Stromal cell of bone marrow (primary cell): ENCODE results near the gene TUBD1.
"Not testable (repeated sequence)": the region's sequence is repeated elsewhere in the genome, so short reads cannot be mapped to it uniquely, and the experiment has no call there.

Experiments used
- DNase-seq: peaks from one replicate; pipeline ENCODE4 v3.0.0-alpha.2; 2012; ENCODE audit warnings: low read depth

The TUBD1 gene

GRCh38 chr17:59842901-59843652 is 49.7 kb downstream of the TUBD1 start:
- DNase-seq: peak; percentile 89

- not testable (repeated sequence) for DNase-seq
Observed at GRCh38 chr17:59841882-59842263, 50.9 kb downstream of the TUBD1 start.

GRCh38 chr17:59841091-59841881 is 51.5 kb downstream of the TUBD1 start:
- DNase-seq: not testable (repeated sequence)

- DNase-seq: no peak
Observed at GRCh38 chr17:59840329-59841090, 52.2 kb downstream of the TUBD1 start.

GRCh38 chr17:59839651-59840328 is 53.0 kb downstream of the TUBD1 start:
- DNase-seq: no peak

- no peak for DNase-seq
Observed at GRCh38 chr17:59838052-59838916, 54.5 kb downstream of the TUBD1 start.

- DNase-seq: peak; percentile 100
Observed at GRCh38 chr17:59837308-59838051, 55.3 kb downstream of the TUBD1 start.

- DNase-seq: no peak
Observed at GRCh38 chr17:59832883-59833379, 59.8 kb downstream of the TUBD1 start.

GRCh38 chr17:59830846-59831486 is 61.8 kb downstream of the TUBD1 start:
- no peak for DNase-seq

GRCh38 chr17:59830007-59830630 is 62.6 kb downstream of the TUBD1 start:
- DNase-seq: no peak

- DNase-seq: peak; percentile 98
Observed at GRCh38 chr17:59829217-59830006, 63.3 kb downstream of the TUBD1 start.

GRCh38 chr17:59828819-59829216 is 63.9 kb downstream of the TUBD1 start:
- DNase-seq: not testable (repeated sequence)

- DNase-seq: no peak
Observed at GRCh38 chr17:59828478-59828760, 64.3 kb downstream of the TUBD1 start.

- DNase-seq: no peak
Observed at GRCh38 chr17:59827721-59828477, 64.8 kb downstream of the TUBD1 start.

GRCh38 chr17:59826706-59827453 is 65.9 kb downstream of the TUBD1 start:
- DNase-seq: no peak

GRCh38 chr17:59825533-59826322 is 67.0 kb downstream of the TUBD1 start:
- peak; percentile 92 for DNase-seq
